Right ventricle myocardium inferior (tissue), 1 donor: ENCODE results near the gene EID3. TPM values are rescaled to one million over a fixed set of nuclear protein-coding genes. Genes with fewer than 3 reads are reported as not detected.
A peak's percentile ranks its signal among the peaks of the same experiment; 100 is the strongest.
"Not testable (repeated sequence)": the region's sequence is repeated elsewhere in the genome, so short reads cannot be mapped to it uniquely, and the experiment has no call there.

ENCODE experiments used
- ATAC-seq: fragments of 200-7000 bp; cut with Tn5 transposase; one replicate; pipeline ENCODE4 v1.9.1; 2020; ENCODE audit warnings: mild to moderate bottlenecking, moderate library complexity
- DNase-seq: peaks from one replicate; pipeline ENCODE4 v3.0.0; 2021; ENCODE audit errors: missing footprints
- intact Hi-C: fragments of 100-400 bp; cut with DNase I; formaldehyde crosslinking; loops from one replicate; pipeline ENCODE4 v1.11.0; 2022
- total RNA-seq: library from RNA; stranded (reverse); fragmentation: NEBNext Ultra II Directional; extraction: Animal tissue kit (Norgen Biotek cat#: 25700); gene quantifications from one replicate; pipeline ENCODE4 v1.2.1, GENCODE V29; 2021
- donor health status: DM: no; HTN: yes; CAD: no; lungs with severe emphysema.

The EID3 gene
- total RNA-seq, 1 donor from 2014 or later = 0.49 TPM

- intact Hi-C loops, ATAC-seq, DNase-seq: not testable (repeated sequence)
These were observed 24.7 kb downstream of the EID3 start for GRCh38 chr12:104328278-104328677.

GRCh38 chr12:104328790-104329189 lies 25.3 kb downstream of the EID3 start:
- intact Hi-C loops = no loop called here
- DNase-seq = no peak

GRCh38 chr12:104329707-104330532 lies 26.4 kb downstream of the EID3 start:
- no peak for DNase-seq
- no peak for ATAC-seq
- intact Hi-C loops = no loop called here

More at GRCh38 chr12:104328790-104329189, 25.3 kb downstream of the EID3 start:
- ATAC-seq = no peak

GRCh38 chr12:104331376-104331775 lies 27.8 kb downstream of the EID3 start:
- DNase-seq = no peak
- intact Hi-C loops = no loop called here
- ATAC-seq = no peak

- intact Hi-C loops, ATAC-seq, DNase-seq: not testable (repeated sequence)
These were observed 28.7 kb downstream of the EID3 start for GRCh38 chr12:104332273-104332672.

DNA sequence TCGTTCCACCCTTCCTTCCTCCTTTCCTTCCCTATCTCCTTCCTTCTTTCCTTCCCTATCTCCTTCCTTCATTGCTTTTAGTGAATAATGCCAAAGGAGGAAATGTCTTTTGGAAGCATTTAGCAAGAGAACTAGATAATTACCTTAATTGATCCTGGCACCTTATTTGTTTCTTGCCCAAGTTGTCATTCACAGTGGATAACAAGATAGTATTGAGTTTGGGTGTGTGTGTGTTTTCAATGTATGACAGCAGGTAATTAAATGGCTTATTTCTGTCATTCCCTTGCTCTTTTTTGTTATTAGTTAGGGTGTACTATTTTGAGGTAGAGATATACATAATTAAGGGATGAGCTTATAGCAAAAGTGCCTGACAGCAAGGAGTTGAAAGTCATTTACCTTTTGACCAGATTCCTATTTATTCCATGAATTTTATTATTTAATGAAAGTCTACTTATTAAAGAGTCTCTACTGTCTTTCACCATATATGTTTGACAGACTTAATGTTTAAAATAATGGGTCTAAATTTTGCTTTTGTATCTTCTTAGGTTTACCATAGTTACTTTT lies 30.2 kb downstream of the EID3 start:
- ATAC-seq = no peak
- intact Hi-C loops = no loop called here
- DNase-seq = no peak

DNA sequence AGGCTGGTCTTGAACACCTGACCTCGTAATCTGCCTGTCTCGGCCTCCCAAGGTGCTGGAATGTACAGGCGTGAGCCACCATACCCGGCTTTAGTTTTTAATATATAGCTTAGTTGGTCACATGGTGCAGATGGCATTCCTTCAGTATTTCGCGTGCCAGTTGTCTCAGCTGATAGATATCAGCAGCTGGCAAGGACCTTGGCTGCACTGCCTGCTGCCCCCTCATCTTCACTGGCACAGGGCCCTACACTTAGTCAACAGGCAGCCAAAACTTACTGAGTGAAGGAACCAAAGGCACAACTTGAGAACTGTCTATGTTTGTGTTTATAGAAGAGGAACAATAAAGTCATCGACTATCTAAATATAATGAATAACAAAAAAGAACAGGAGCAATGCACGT lies 31.0 kb downstream of the EID3 start:
- intact Hi-C loops = no loop called here
- DNase-seq (no peak), ATAC-seq (peak; percentile 67)

GRCh38 chr12:104336115-104336514 lies 32.6 kb downstream of the EID3 start:
- intact Hi-C loops = no loop called here
- DNase-seq (no peak), ATAC-seq (no peak)

GRCh38 chr12:104337030-104337558 lies 33.6 kb downstream of the EID3 start:
- intact Hi-C loops = no loop called here
- DNase-seq (no peak), ATAC-seq (no peak)

GRCh38 chr12:104339663-104340062 lies 36.1 kb downstream of the EID3 start:
- intact Hi-C loops = no loop called here
- ATAC-seq = no peak
- DNase-seq = no peak

GRCh38 chr12:104340177-104340576 lies 36.6 kb downstream of the EID3 start:
- no peak for DNase-seq
- intact Hi-C loops = no loop called here
- ATAC-seq = no peak

DNA sequence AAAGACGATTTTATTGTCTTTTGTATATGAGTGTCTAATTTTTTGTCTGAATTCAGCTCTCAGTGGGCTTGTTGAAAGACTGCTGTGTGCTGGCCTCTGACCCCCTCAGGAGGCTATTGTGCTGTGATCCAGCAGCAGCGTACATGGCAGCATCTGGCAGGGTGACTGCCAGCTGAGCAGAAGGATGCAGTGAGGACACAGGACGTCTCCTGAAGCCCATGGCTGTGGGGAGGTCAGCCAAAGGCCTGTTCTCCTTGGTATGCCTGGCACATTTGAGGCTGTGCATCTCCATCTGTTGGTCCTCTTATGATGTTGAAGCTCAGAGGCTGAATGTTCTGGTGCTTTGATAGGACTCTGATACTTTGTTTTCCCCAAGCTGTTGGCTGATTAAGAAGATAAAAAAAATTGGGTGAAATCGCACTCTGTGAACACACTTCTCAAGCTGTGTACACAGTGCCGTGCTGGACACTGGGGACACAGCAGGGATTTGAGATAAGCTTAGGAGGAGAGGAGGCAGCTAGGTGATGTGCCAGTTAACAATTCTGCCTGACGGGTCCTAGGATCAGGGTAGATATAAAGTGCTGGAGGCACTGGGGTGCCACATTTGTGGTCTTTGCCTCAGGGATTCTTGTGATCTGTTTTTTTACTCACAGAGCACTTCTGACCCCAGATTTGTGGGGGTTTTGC lies 37.5 kb downstream of the EID3 start:
- ATAC-seq (no peak), DNase-seq (no peak)
- intact Hi-C loops = no loop called here

- no peak for ATAC-seq
- intact Hi-C loops = no loop called here
- DNase-seq = no peak
These were observed 38.6 kb downstream of the EID3 start for GRCh38 chr12:104342147-104342546.

GRCh38 chr12:104342635-104343249 lies 39.2 kb downstream of the EID3 start:
- intact Hi-C loops = no loop called here
- DNase-seq (no peak), ATAC-seq (no peak)

DNA sequence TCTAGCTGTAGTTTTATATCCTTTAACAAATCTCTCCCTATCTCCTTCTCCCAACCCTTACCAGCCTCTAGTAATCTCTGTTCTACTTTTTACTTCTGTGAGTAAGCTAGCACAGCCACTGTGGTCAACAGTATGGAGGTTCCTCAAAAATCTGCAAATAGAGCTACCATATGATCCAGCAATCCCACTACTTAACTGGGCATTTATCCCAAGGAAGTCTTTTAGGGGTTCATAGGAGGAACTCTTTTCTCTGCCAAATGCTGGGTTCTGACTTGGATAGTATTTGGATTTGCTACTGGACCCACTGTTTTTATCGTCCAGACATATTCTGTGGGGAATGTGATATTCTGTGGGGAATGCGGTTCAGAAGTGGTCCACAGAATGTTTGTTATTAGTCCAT lies 41.1 kb downstream of the EID3 start:
- no peak for ATAC-seq
- intact Hi-C loops = no loop called here
- no peak for DNase-seq

GRCh38 chr12:104345234-104346066 lies 41.9 kb downstream of the EID3 start:
- DNase-seq = no peak
- no peak for ATAC-seq
- intact Hi-C loops = no loop called here

GRCh38 chr12:104347374-104348075 lies 44.0 kb downstream of the EID3 start:
- intact Hi-C loops = no loop called here
- DNase-seq (no peak), ATAC-seq (no peak)
